HG02840 (cell line): ENCODE results near the gene TENT4B.
A peak's percentile ranks its signal among the peaks of the same experiment; 100 is the strongest.

Experiments used
- ATAC-seq: cut with Tn5 transposase; IDR thresholded peaks from one replicate; pipeline ENCODE4 v1.9.1; 2021; ENCODE audit warnings: mild to moderate bottlenecking, moderate library complexity, moderate number of reproducible peaks; ENCODE audit not compliant: unreplicated experiment, low FRiP score

Gene TENT4B

DNA sequence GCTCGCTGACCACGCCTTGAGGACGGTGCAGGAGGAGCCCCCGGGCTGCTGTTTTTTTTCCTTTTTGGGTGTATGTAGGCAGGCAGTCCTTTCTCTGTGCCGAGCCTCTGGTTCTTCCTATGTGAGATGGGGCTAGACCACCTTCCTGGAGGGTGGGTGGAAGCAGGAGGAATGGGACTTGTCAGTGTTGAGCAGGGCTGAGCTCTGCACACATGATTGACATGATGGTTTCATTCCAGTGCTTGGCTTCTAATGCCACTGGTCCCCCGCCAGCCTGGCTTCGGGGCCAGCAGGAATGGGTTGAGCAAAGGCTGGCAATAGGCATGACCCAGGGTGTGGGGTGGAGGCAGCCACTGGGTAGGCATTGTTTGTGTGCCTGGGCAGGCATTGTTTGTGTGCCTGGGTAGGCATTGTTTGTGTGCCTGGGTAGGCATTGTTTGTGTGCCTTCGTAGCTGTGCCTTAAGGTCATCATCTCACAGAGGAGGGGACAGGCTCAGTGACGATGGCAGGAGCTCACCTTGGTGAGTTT lies 99.0 kb downstream of the TENT4B start:
- ATAC-seq: no peak

GRCh38 chr16:50252874-50253513 lies 99.9 kb downstream of the TENT4B start:
- ATAC-seq: no peak

GRCh38 chr16:50253514-50253910 lies 100.4 kb downstream of the TENT4B start:
- ATAC-seq: no peak

DNA sequence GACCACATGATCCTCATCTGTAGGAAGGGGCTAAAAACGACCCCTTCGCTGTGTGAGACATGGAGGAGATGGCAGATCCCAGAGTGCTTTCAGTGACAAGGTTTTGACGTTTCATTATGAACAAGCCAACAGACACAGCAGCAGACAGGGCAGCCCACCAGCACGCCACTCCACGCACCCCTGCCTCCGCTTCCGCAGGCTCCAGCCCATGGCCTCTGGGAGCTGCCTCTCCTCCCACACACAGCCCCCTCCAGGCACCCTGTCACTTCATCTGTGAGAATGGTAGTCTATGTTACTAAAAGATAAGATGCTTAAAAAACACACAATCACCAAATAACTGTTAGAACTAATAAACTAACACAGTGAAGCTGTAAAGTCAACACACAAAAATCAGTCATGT lies 101.0 kb downstream of the TENT4B start:
- no peak for ATAC-seq

DNA sequence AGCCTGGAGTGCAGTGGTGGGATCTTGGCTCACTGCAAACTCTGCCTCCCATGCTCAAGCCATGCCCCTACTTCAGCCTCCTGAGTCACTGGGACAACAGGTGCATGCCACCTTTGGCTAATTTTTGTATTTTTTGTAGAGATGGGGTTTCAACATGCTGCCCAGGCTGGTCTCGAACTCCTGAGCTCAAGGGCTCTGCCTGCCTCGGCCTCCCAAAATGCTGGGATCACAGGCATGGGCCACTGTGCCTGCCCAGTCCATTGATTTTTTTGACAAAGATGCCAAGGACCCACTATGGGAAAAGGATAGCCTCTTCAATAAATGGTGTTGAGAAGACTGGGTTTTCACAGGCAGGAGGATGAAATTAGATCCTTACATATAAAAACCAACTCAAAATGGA lies 102.4 kb downstream of the TENT4B start:
- ATAC-seq: no peak

DNA sequence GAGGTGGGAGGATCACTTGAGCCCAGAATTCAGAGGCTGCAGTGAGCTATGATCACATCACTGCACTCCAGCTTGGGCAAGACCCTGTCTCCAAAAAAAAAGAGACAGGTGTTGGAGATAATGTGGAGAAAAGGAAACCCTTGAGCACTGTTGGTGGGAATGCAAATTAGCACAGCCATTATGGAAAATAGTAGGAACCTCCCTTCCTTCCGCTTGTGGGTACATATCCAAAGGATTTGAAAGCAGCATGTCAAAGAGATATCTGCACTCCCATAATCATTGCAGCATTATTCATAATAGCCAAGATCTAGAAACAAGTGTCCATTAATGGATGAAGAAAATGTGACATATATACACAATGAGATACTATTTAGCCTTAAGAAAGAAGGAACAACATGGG lies 103.5 kb downstream of the TENT4B start:
- no peak for ATAC-seq

DNA sequence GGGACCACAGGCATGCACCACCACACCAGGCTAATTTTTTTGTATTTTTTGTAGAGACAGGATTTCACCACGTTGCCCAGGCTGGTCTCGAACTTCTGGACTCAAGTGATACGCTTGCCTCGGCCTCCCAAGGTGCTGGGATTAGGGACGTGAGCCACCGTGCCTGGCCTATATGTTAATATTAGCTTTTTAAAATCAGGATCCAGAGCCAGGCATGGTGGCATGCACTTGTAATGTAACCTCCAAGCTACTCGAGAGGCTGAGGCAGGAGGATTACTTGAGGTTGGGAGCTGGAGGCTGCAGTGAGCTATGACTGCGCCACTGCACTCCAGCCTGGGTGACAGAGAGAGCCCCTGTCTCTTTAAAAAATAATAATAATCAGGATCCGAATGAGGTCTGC lies 104.8 kb downstream of the TENT4B start:
- no peak for ATAC-seq

DNA sequence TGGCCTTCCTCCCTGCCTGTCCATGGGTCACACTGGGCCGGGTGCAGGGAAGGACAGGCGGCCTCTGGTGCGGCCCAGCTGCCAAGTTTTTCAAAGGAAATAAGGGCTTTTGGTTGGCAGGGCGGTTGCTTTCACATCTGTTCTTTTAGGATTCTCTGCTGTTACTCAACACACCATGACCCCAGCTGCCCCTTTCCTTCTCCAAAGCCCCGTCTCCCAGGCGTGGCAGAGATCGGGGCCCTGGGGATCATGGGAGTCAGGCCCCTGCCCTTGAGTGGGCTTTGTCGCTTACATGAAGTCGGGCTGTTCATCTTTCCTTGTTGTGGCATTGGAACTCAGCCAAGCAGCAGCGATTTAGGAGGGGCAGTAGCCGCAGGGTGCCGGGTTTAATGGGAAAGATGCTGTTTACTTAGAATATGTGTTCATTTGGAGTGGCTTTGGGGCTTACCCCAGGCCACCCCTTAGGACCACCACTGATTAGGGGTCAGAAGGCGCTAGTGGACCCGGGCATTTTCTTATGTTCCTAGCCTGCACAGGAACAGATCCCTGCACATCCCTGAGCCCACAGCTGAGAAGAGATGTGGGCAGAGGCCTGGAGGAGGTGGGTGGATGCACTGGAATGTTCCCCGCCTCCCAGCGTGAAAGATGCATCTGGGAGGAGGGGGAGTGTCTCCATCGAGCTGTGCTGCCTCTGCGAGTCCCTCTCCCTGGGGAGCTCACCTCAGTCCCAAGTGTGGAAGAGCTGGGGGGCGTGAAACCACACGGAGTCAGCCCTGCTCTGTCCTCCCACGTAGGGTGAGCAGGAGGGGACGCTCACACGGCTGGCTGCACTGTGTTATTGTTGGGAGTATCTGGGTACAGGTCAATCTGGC lies 106.5 kb downstream of the TENT4B start:
- no peak for ATAC-seq

DNA sequence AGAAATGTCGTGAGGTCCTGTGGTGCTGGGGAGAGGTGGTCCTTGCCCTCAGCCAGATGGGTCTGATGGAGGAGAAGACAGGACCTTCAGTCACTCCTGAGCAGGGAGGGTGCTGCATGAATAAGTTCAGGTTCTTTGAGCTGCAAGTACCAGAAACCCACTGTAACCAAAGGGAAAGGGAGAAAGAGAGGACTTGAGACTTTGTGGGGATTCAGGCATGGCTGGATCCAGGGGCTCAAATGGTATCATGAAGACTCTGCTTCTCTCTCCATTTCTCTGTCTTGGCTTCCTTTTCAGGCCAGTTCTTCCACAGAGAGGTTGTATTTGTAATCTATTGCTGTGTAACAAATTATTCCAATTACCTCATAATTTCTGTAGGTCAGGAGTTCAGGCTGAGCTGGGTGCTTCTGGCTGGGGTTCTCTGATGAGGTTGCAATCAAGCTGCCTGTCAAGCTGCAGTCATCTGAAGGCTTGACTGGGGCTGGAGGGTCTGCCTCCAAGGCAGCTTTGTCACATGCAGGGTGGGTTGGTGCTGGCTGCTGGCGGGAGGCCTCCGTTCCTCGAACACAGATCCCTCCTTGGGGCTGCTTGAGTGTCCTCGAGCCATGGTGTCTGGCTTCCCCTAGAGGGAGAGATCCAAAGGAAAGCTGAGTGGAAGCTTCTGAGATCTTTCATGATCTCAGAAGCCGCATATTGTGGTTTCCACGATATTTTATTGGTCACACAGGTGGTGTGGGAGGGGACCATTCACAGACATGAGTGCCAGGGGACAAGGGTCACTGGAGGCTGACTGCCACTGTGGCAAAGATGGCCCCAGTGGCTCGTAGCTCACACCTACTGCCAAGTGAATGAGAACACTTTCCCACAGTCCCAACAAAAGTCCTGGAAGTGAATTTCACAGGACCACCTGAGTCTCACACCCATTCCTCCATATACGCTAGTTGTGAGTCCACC lies 107.4 kb downstream of the TENT4B start:
- no peak for ATAC-seq

- no peak for ATAC-seq
Measured at GRCh38 chr16:50261160-50261706, 108.1 kb downstream of the TENT4B start.

DNA sequence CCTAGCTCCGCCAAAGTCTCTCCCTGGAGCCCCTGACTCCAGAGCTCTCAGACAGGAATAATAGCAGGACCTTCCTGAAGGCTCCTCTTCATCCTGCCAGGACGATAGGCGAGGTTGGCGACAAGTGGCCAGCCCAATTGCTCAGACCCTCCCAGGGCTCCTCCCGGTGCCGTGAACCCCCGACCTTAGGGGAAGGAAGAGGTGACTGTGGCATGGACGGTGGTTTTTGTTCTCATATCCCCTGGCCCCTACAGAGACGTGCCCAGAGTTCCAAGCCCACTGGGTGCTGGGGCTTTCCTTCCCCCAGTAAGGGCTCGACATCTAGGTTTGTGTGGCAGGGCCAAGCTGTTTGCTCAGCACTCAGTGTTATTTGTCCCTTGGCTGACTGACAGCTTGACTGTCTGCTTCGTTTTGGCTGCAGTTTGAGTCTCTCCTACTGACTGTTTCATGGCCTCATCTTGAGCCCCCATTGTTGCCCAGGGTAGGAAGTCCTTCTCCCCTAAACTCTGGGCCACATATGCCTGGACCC lies 108.7 kb downstream of the TENT4B start:
- ATAC-seq: no peak

DNA sequence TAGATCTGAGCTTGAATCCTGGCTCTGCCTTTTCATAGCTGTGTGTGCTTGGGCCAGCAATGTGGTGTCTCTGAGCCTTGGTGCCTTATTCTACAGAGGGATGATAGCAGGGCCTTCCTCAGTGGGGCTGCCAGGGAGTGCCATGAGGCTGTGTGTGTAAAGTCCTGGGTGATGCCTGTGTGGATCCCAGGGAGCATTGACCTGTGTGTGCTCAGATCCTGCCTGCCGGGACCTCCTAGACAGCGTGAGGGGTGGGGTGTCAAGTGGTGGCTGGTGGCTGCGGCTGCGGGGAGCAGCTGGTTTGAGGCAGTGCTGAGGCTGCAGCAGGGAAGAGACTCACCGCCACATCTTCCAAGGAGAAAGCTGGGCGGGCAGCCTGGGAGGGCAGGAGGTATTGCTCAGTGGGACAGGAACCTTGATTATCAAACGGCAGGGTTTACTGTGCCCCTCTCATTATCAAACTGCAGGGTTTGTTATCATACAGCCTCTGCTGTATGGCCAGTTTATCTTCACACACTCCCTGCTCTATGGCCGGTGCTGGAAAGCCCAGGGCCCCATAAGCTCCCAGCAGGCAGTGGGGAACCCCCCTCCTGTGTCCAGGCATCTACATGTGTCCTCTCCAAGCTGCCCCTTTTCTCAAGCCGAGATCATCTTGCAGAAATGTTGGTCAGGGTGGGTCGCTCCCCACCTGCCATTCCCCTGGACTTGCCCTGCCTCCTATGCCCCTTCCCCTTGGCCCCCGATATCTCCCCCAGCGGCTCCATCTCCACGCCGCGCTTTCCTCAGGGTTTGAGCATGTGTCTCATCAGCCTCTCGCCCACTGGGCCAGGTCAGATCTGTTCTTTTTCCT lies 110.2 kb downstream of the TENT4B start:
- ATAC-seq: no peak

DNA sequence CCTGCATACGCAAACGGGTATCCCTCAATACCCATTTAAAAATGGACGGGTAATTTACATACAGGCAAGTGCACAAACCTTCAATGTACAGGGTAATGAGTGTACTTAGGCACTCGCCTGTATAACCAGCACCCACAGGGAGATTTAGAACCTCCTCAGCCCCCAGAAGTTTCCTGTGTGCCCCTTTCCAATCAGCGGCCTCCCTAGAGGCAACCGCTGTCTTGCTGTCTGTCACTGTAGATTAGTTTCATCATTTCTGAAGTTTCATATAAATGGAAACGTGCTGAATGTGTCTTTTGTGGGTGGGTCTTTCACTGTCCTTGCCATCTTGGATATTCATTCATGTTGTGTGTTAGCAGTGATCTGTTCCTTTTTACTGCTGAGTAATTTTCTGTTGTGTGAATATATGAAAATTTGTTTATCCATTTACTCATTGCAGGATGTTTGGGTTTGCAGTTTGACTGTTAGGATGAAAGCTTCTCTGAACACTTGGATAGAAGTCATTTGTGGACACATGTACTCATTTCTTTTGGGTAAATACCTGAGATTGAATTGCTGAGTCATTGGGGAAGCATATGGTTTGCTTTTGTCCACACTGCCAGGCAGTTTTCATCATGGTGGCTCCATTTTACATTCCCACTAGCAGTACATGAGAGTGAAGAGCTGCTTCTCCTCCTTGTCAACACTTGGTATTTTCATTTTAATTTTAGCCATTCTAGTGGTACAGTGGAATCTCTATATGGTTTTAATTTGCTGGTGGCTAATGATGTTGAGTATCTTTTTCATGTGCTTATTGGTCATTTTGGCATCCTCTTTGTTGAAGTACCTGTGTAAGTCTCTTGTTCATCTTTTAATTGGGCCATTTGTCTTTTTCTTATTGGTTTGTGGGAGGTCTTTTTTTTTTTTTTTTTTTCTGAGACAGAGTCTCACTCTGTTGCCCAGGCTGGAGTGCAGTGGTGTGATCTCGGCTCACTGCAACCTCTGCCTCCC lies 111.1 kb downstream of the TENT4B start:
- peak; percentile 42 for ATAC-seq

- no peak for ATAC-seq
Measured at GRCh38 chr16:50265260-50265659, 112.2 kb downstream of the TENT4B start.

DNA sequence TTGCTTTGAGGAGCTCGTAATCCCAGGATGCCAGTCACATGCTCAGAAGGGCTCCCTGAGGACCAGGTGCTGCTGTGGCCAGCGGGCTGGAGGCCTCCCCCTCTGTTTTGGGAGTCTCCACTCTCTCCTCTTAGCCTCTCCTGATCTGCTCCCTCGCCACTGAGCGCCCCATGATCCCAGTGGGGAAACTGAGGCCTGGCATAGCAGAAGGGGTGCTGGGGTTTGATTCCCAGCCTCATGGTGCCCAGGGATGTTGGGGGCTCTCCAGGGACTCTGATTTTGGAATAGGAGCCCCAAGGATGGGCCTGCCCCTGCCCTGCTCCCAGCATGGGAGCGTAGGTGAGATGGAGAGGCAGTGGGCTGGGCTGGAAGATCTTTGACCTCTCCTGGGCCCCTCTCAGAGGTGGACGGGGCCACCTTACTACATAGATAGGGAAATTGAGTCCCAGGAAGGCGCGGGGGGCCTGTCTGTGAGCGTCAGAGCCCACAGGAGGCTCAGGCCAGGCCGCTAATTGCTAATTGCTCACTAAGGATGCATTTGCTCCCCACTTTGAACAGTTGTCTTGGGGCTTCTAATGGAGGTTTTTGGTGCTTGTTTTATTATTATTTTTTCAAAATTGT lies 112.7 kb downstream of the TENT4B start:
- ATAC-seq: no peak

DNA sequence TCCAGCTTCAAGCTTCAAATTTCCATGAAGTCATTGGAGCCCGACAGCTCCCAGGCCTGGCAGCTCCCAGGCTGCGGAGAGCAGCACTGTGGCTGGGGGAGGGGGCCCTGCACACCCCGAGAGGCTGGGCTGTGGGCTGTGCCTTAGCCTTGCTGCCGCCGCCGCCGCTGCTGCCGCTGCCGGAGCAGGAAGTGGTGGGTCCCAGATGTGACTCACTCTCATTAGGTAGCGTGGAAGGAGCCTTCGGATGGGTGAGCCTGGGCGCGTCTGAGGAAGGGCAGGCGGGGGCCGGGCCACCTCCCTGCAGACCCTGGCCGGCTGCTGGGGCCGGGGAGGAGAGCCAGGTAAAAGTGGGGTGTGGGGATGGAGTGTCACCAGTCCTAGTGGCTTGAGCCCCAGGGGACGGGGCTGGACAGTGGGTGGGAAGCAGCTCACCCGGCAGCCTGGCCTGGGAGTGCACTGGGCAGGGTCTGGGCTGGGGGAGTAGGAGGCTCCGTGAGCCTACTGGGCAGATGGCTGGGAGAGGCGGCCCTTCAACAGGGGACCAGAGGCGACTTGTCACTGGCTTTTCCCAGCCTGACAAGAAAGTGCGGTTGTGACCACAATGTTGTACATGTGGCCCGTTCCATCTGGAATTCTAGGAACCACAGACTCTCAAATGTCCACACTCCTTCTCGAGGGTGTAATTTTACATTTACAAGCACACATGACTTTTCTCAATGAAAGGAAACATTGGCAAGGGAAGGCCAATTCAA lies 113.4 kb downstream of the TENT4B start, which contains the start of gene ADCY7:
Gene ADCY7, plus strand, starts transcription at position 215 of the 755 bp plus-strand sequence. CDS start 21,629 bp downstream, outside the sequence.
- ATAC-seq: peak; percentile 60

DNA sequence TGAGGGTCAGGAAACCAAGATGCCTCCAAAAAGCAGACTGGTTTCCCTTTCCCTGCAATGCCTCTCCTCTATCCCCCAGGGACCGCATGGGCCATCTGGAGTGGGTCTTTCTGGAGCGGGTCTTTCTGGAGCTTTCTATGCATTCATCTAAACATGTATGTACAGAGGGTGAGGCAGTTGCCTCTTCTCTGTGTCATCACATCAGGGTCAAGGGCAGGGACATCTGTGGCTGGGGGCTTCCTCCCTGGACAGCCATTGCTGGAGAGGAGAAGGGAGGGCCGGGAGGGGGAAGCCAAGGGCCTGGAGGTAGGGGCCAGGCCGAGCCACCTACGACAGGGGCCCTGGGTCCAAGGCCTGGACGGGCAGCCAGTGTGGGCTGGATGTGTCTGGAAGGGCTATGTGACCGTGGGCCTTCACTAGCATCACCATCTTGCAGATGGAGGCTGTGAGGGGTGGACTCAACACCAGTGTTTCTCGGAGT lies 114.1 kb downstream of the TENT4B start:
- no peak for ATAC-seq
